GF-D8 (cell line): ENCODE data around the gene FBXO42.

Source experiments
- DNase-seq: peaks from one replicate; lab custom pipeline; 2025; lab: John Stamatoyannopoulos, UW

Gene FBXO42

GRCh38 chr1:16326833-16327404 is 25.4 kb downstream of the FBXO42 start:
- no peak for DNase-seq

GRCh38 chr1:16324456-16324890 is 27.8 kb downstream of the FBXO42 start:
- no peak for DNase-seq

GRCh38 chr1:16321176-16321867 is 31.0 kb downstream of the FBXO42 start:
- DNase-seq: no peak

- peak; percentile 82 for DNase-seq
These were observed 33.7 kb downstream of the FBXO42 start for GRCh38 chr1:16318555-16318954.

- no peak for DNase-seq
These were observed 36.8 kb downstream of the FBXO42 start for GRCh38 chr1:16315437-16315836.

GRCh38 chr1:16307222-16307621 is 45.1 kb downstream of the FBXO42 start:
- no peak for DNase-seq

GRCh38 chr1:16302709-16303627 is 49.3 kb downstream of the FBXO42 start:
- no peak for DNase-seq

GRCh38 chr1:16300436-16300835 is 51.8 kb downstream of the FBXO42 start:
- DNase-seq: no peak

- no peak for DNase-seq
These were observed 53.6 kb downstream of the FBXO42 start for GRCh38 chr1:16298653-16299052.

GRCh38 chr1:16296643-16297042 is 55.6 kb downstream of the FBXO42 start:
- DNase-seq: no peak

GRCh38 chr1:16294219-16295212 is 57.8 kb downstream of the FBXO42 start:
- DNase-seq: no peak

- DNase-seq: no peak
These were observed 58.7 kb downstream of the FBXO42 start for GRCh38 chr1:16293538-16293937.

GRCh38 chr1:16292739-16293138 is 59.5 kb downstream of the FBXO42 start:
- DNase-seq: no peak

- DNase-seq: no peak
These were observed 62.3 kb downstream of the FBXO42 start for GRCh38 chr1:16289959-16290358.

- no peak for DNase-seq
These were observed 66.2 kb downstream of the FBXO42 start for GRCh38 chr1:16286122-16286521.

GRCh38 chr1:16281765-16282164 is 70.5 kb downstream of the FBXO42 start:
- DNase-seq: no peak

GRCh38 chr1:16279186-16279585 is 73.1 kb downstream of the FBXO42 start:
- no peak for DNase-seq

- DNase-seq: no peak
These were observed 75.8 kb downstream of the FBXO42 start for GRCh38 chr1:16276302-16277030.

GRCh38 chr1:16275591-16275990 is 76.7 kb downstream of the FBXO42 start:
- DNase-seq: no peak

GRCh38 chr1:16267690-16268180 is 84.5 kb downstream of the FBXO42 start:
- DNase-seq: peak; percentile 3
